ENCODE results near the gene SPATA2.

- TF ChIP-seq POLR2A (IDR thresholded peaks at IDR 0.05) (no peak), CTCF (IDR thresholded peaks at IDR 0.05) (no peak)
Measured at GRCh38 chr20:49870261-49870660, 45.1 kb downstream of the SPATA2 start.

All from esophagus squamous epithelium (tissue), 4 donors.